DOHH2 (cell line): ENCODE data around the gene UPK3A.

Source experiments
- H3F3A ChIP-seq: fragments of 200-600 bp; sonication (generic), shearing (Covaris generic); 2 replicates; pipeline ENCODE4 v1.6.0; 2016; ENCODE audit warnings: antibody characterized with exemption, mild to moderate bottlenecking; ENCODE audit not compliant: control insufficient read depth, insufficient read depth
- H3K27ac ChIP-seq: fragments of 200-600 bp; sonication (generic); 2 replicates; pipeline ENCODE4 v1.5.1; 2014; ENCODE audit warnings: low read depth, mild to moderate bottlenecking, low read length, moderate library complexity
- H3K27me3 ChIP-seq: fragments of 200-600 bp; sonication (generic); 2 replicates; pipeline ENCODE4 v1.6.1; 2014; ENCODE audit warnings: mild to moderate bottlenecking, low read length, mixed read lengths; ENCODE audit not compliant: control insufficient read depth
- H3K36me3 ChIP-seq: fragments of 200-600 bp; sonication (generic); 2 replicates; pipeline ENCODE4 v1.6.1; 2014; ENCODE audit warnings: mild to moderate bottlenecking, low read length, moderate library complexity, mixed read lengths; ENCODE audit not compliant: control insufficient read depth
- H3K4me1 ChIP-seq: fragments of 200-600 bp; sonication (generic); 2 replicates; pipeline ENCODE4 v1.6.1; 2014; ENCODE audit warnings: mild to moderate bottlenecking, low read length, mixed read lengths; ENCODE audit not compliant: control insufficient read depth
- H3K4me2 ChIP-seq: fragments of 200-600 bp; sonication (generic); 2 replicates; pipeline ENCODE4 v1.6.0; 2014; ENCODE audit warnings: mild to moderate bottlenecking, low read length, moderate library complexity
- H3K4me3 ChIP-seq: fragments of 200-600 bp; sonication (generic); 2 replicates; pipeline ENCODE4 v1.5.1; 2014; ENCODE audit warnings: mild to moderate bottlenecking, low read length, mixed read lengths
- H3K79me2 ChIP-seq: fragments of 200-600 bp; sonication (generic); 2 replicates; pipeline ENCODE4 v1.6.1; 2014; ENCODE audit warnings: mild to moderate bottlenecking, low read length, mixed read lengths; ENCODE audit not compliant: control insufficient read depth
- H3K9me2 ChIP-seq: fragments of 200-600 bp; sonication (generic); replicated peaks from 2 replicates; pipeline ENCODE4 v1.6.1; 2014; ENCODE audit warnings: mild to moderate bottlenecking, low read length, mixed read lengths; ENCODE audit not compliant: control insufficient read depth
- H3K9me3 ChIP-seq: fragments of 200-600 bp; sonication (generic); 2 replicates; pipeline ENCODE4 v1.6.1; 2014; ENCODE audit warnings: antibody characterized with exemption, low read length, mixed read lengths; ENCODE audit not compliant: control insufficient read depth, insufficient read depth
- H4K20me1 ChIP-seq: fragments of 200-600 bp; sonication (generic); 2 replicates; pipeline ENCODE4 v1.6.0; 2014; ENCODE audit warnings: low read depth, mild to moderate bottlenecking, antibody characterized with exemption, low read length, moderate library complexity; ENCODE audit not compliant: control insufficient read depth, insufficient read depth
- EZH2phosphoT487 ChIP-seq: fragments of 200-600 bp; sonication (generic); IDR thresholded peaks from 2 replicates; pipeline ENCODE4 v1.6.1; 2017; ENCODE audit warnings: borderline replicate concordance, mild to moderate bottlenecking, antibody characterized with exemption, low read length, moderate library complexity, mixed read lengths
- TF ChIP-seq, protein P1 (sequence below): fragments of 200-600 bp; sonication (generic); IDR thresholded peaks from one replicate; pipeline ENCODE4 v1.5.1; 2014; ENCODE audit warnings: antibody characterized with exemption, mild to moderate bottlenecking, low read depth, low read length; ENCODE audit not compliant: poor library complexity, severe bottlenecking

Gene UPK3A

DNA sequence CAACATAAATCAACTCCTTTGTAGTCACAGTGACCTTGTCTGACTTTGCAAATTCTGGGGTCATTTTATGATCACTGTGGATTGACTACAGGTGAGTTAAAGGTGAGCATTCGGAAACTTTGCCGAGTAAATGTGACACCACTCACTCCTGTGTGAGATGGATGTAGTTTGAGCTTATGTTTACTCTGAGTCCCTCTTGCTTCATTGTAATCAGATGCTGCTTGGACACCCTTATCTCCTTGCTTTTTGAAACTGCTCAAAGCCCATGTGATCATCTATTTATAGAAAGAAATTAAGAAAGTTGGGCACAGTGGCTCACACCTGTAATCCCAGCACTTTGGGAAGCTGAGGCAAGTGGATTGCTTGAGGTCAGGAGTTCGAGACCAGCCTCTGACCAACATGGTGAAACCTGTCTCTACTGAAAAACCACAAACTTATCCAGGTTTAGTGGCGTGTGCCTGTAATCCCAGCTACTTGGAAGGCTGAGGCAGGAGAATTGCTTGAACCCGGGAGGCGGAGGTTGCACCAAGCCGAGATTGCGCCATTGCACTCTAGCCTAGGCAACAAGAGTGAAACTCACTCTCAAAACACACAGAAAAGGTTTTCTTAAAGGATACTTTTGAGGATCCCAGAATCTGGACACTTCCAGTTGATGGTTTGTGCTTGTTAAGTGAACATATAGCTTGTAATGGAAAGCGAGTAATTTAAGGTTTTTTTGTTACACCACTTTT, 32.2 kb downstream of the UPK3A start:
- Histone ChIP-seq H3K9me3 (no peaks in the 10 kb centered on the region), H4K20me1 (0 out of 2 replicates have a peak, but pooled peaks cover 2% of the 10 kb centered on the region), H3F3A (no peaks in the 10 kb centered on the region; the same call in 1 of the 2 replicates), H3K4me1 (peaks cover 21% of the 10 kb centered on the region), H3K79me2 (peaks cover 83% of the 10 kb centered on the region), H3K27ac (no peak overlapping the region), H3K4me3 (no peak overlapping the region), H3K27me3 (no peaks in the 10 kb centered on the region), H3K4me2 (no peak overlapping the region), H3K36me3 (peaks cover 6% of the 10 kb centered on the region; the same call in 1 of the 2 replicates), H3K9me2 (no peaks in the 10 kb centered on the region)
- TF ChIP-seq, protein P1, sequence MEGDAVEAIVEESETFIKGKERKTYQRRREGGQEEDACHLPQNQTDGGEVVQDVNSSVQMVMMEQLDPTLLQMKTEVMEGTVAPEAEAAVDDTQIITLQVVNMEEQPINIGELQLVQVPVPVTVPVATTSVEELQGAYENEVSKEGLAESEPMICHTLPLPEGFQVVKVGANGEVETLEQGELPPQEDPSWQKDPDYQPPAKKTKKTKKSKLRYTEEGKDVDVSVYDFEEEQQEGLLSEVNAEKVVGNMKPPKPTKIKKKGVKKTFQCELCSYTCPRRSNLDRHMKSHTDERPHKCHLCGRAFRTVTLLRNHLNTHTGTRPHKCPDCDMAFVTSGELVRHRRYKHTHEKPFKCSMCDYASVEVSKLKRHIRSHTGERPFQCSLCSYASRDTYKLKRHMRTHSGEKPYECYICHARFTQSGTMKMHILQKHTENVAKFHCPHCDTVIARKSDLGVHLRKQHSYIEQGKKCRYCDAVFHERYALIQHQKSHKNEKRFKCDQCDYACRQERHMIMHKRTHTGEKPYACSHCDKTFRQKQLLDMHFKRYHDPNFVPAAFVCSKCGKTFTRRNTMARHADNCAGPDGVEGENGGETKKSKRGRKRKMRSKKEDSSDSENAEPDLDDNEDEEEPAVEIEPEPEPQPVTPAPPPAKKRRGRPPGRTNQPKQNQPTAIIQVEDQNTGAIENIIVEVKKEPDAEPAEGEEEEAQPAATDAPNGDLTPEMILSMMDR, result no peak
- TF ChIP-seq EZH2phosphoT487, result no peak

DNA sequence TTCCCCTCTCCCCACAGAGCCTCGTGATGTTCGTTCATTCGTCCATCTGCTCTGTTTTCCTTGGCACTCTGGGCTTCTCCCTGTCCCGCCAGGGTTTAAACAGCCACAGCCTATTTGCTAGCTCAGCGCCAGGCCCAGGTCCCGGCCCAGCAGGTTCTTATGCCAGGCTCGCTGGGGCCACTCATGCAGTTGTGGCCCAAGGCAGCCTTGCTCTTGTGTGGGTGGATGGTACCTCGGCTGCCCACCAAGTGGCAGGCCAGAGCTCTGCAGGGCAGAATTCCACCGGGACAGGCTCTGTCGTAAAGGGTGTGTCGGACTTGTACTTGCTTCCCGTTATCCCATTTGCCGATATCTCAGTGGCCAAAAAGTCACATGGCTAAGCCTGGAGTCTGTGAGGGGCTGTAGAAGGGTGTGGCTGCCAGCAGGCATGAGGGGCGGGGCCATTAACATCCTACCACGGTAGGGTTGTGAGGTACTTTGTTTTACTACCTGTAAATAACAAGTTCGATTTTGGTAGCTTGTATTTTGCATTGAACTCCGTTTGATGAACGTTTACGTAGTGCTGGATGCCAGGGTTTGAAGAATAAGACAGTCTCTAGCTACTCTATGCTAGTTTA, 32.9 kb downstream of the UPK3A start:
- H3K9me3 ChIP-seq, result no peaks in the 10 kb centered on the region
- H3K4me3 ChIP-seq, result peak overlapping the region; percentile 67
- H3F3A ChIP-seq, result no peaks in the 10 kb centered on the region; the same call in 1 of the 2 replicates
- H3K4me1 ChIP-seq, result peaks cover 21% of the 10 kb centered on the region
- no peaks in the 10 kb centered on the region for H3K27me3 ChIP-seq
- H3K27ac ChIP-seq, result peak overlapping the region; percentile 38
- H3K36me3 ChIP-seq, result peaks cover 4% of the 10 kb centered on the region
- H3K9me2 ChIP-seq, result no peaks in the 10 kb centered on the region
- H3K4me2 ChIP-seq, result peak overlapping the region; percentile 75
- 0 out of 2 replicates have a peak, but pooled peaks cover 2% of the 10 kb centered on the region for H4K20me1 ChIP-seq
- TF ChIP-seq EZH2phosphoT487, result no peak
- TF ChIP-seq, protein P1, result peak; percentile 34
- peaks cover 81% of the 10 kb centered on the region for H3K79me2 ChIP-seq

DNA sequence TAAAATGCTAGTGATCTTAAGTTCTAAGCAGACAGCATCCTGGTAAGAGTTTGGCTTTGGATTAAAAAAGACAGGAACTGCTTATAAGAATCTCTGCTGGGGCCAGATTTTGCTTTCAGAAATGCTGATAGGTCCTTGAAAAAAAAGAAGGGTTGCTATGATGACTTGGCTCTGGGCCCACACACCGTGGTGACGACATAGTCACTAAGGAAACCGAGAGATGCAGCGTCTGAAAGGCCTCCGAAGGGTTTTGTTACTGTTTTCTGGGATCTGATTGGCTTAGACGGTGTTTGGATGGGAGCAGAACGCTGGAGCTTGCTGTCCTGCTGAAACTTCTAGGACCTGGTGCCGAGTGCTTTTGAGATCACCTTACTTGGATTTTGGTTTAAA, 33.4 kb downstream of the UPK3A start:
- Histone ChIP-seq H4K20me1 (0 out of 2 replicates have a peak, but pooled peaks cover 2% of the 10 kb centered on the region), H3K4me3 (peak overlapping the region; percentile 67), H3K27ac (peak overlapping the region; percentile 38), H3K4me1 (peaks cover 21% of the 10 kb centered on the region), H3K79me2 (peaks cover 78% of the 10 kb centered on the region), H3K4me2 (peak overlapping the region; percentile 75), H3K9me2 (no peaks in the 10 kb centered on the region), H3K9me3 (no peaks in the 10 kb centered on the region), H3F3A (no peaks in the 10 kb centered on the region; the same call in 1 of the 2 replicates), H3K36me3 (peaks cover 9% of the 10 kb centered on the region), H3K27me3 (no peaks in the 10 kb centered on the region)
- TF ChIP-seq EZH2phosphoT487, result no peak
- TF ChIP-seq, protein P1, result no peak
